Lower leg skin (tissue), 4 donors: ENCODE measurements around the gene DLX3. TPM values are rescaled to one million over a fixed set of nuclear protein-coding genes. Genes with fewer than 3 reads are reported as not detected.

Experiments used
- DNase-seq, 2 donors: peaks; one replicate each; pipeline ENCODE4 v3.0.0-alpha.2; 2019; ENCODE audit warnings: low spot score in 2 of 2
- H3K4me3 ChIP-seq: fragments of 200-600 bp; sonication (generic); 2 replicates; pipeline ENCODE4 v1.5.1; 2017; ENCODE audit warnings: mild to moderate bottlenecking, low read depth; ENCODE audit not compliant: poor library complexity, severe bottlenecking
- POLR2A ChIP-seq, 2 donors: fragments of 450-650 bp; IDR thresholded peaks; one replicate each; pipeline ENCODE4 v1.6.1; 2016 to 2017; ENCODE audit warnings: antibody characterized with exemption in 2 of 2, mild to moderate bottlenecking in 1 of 2, moderate library complexity in 1 of 2
- WGBS, 2 donors: methylation state at CpG; one replicate each; pipeline ENCODE4 v1.1.5; 2018; 5-methylcytosine and 5-hydroxymethylcytosine counted together
- intact Hi-C: fragments of 100-400 bp; cut with DNase I; formaldehyde crosslinking; loops from one replicate; pipeline ENCODE4 v1.15.0; 2023; ENCODE audit warnings: low total_unique reads
- total RNA-seq, 4 donors: library from RNA; depleted of rRNA; stranded (reverse); fragments of >200 nt; gene quantifications; one replicate each; pipeline ENCODE4 v1.1.0, GENCODE V29; 2016
- TF ChIP-seq, protein P1 (sequence below), 3 donors: fragments of 450-650 bp; IDR thresholded peaks; one replicate each; pipeline ENCODE4 v1.5.1; 2016; ENCODE audit warnings: antibody characterized with exemption in 3 of 3, mild to moderate bottlenecking in 3 of 3, moderate library complexity in 2 of 3

The DLX3 gene
- total RNA-seq, 4 donors from 2014 or later = 28.8 to 36.5 (median 29.9) TPM

DNA sequence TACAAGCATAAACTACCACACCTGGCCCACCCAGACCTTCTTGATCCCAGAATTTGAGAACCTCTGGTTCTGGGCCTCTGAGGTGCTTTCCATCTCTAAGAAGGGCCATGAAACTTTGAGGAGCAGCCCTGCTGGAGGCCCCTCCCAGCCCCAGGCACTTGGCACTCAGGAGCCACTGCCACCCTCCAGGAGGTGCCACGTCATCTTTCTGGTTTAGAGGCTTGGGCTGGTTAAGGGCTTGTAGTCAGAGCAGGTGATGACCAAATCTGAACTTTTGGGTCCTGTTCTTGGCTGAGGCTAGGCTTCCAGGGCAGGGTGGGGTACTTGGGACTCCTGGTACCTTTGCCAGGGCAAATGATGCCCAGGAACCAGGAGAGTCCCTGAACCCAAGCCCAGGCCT, 39.9 kb downstream of the DLX3 start:
- intact Hi-C loops = no loop called here
- 43 to 73% methylated on average over 1 of the region's 1 CpG for WGBS, 2 donors
- TF ChIP-seq POLR2A (IDR thresholded peaks at IDR 0.05) = no peak
- TF ChIP-seq, protein P1, sequence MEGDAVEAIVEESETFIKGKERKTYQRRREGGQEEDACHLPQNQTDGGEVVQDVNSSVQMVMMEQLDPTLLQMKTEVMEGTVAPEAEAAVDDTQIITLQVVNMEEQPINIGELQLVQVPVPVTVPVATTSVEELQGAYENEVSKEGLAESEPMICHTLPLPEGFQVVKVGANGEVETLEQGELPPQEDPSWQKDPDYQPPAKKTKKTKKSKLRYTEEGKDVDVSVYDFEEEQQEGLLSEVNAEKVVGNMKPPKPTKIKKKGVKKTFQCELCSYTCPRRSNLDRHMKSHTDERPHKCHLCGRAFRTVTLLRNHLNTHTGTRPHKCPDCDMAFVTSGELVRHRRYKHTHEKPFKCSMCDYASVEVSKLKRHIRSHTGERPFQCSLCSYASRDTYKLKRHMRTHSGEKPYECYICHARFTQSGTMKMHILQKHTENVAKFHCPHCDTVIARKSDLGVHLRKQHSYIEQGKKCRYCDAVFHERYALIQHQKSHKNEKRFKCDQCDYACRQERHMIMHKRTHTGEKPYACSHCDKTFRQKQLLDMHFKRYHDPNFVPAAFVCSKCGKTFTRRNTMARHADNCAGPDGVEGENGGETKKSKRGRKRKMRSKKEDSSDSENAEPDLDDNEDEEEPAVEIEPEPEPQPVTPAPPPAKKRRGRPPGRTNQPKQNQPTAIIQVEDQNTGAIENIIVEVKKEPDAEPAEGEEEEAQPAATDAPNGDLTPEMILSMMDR (IDR thresholded peaks at IDR 0.05) = no peak
- no peak for DNase-seq
- no peak overlapping the region for H3K4me3 ChIP-seq

DNA sequence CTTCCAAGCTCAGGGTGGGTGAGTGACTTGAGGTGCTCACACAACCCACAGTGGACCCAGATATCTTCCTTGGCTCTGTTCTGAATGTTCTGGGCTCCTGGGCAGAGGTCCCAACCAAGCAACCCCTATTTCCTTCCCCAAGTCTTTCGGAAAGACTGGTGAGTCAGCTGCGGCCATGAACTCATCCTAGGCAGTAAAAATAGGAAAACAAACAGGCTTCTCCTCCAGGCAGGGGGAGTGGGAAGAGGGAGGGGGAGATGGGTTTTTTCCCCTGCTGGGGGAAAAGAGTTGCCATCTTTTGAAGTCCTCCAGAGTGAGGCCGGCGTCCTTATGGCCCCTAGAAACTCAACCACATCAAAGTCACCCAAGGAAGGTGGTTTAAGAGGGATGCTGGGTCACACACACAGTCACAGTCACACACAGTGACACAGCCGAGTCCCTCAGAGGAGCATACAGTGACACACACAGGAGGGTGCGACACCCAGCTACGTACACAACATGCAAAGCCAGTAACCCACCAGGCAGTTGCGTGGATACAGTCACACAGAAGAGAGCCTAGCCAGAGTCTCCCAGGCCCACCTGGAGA, 42.0 kb downstream of the DLX3 start:
- WGBS, 2 donors = 66 to 73% methylated on average over 8 of the region's 8 CpGs
- no peak overlapping the region for H3K4me3 ChIP-seq
- intact Hi-C loops = loop anchor here (5.0 kb wide), 1 partner anchor 39 kb away; no protein-coding TSS in a partner anchor
- TF ChIP-seq, protein P1 (IDR thresholded peaks at IDR 0.05) = no peak
- TF ChIP-seq POLR2A (IDR thresholded peaks at IDR 0.05) = no peak
- no peak for DNase-seq

DNA sequence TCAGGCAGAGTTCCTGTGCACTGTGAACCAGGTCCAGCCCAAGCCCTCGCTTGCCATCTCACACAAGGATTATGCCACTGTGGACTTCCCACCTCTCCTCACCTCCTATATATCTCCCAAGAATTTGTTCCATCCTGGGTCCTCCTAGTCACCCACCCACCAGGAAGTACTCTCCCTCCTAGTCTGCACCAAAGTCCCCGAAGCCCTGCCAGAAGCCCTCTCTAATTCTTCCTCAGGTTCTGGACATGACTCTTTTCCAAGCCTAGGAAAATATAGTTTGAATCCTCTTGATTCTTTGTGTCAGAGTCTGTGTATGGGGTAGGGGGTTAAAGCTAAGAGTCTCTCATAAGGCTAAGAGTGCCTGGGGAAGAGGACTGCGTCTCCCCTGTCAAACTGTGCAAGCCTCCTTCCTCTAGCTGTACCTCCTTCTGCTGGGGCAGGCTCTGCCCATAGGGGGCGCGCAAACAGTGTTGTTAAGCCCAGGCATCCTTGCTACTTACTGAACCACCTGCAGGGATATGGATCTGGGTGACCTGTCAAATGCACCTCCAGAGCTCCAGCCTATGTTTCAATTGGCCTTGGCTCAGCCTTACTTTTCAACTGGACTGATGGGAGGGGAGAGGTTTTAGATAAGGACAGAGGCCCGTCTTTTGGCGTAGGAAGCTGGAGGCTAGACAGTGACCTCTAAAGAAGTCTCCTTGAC, 42.7 kb downstream of the DLX3 start:
- DNase-seq = peak; percentile 83 to 95
- H3K4me3 ChIP-seq = no peak overlapping the region
- WGBS, 2 donors = 42 to 47% methylated on average over 7 of the region's 7 CpGs
- intact Hi-C loops = loop anchor here (5.0 kb wide), 1 partner anchor 40 kb away; no protein-coding TSS in a partner anchor
- TF ChIP-seq, protein P1 (IDR thresholded peaks at IDR 0.05) = no peak
- TF ChIP-seq POLR2A (IDR thresholded peaks at IDR 0.05) = no peak

DNA sequence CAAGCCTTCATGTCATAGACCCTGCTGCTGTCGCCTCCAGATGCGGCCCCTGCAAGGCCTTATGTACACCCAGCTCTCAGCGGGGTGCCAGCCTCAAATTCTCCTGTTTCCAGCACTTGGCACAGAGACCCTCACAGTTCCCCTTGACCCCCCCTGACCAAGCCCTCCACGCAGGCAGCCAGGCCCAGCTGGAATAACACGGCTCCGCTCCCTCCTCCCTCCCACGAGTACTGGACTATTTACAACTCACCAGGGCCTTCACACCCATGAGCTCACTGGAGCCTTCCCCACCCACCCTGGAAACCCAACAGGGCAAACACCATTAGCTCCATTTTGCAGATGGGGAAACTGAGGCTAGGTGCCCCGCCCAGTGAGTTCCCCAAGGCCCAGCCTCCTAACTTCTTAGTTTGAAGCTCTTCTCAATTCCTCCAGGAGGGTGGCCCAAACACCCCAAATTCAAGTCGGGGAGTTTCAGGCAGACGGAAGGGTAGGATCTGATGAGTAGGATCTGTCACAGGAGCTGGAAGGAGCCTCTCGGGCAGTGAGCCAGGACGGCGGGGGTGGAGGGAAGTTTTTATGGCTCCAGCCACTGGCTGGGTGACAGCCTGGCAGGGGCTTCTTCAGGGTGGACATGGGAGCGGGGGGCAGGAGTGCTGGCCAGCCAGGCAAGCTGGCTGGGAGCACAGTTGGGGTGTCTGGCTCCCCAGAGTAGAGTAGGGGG, 43.5 kb downstream of the DLX3 start:
- TF ChIP-seq, protein P1 (IDR thresholded peaks at IDR 0.05) = no peak
- no peak for TF ChIP-seq POLR2A (IDR thresholded peaks at IDR 0.05)
- WGBS, 2 donors = 42 to 58% methylated on average over 14 of the region's 14 CpGs
- intact Hi-C loops = loop anchor here (5.0 kb wide), 1 partner anchor 41 kb away; no protein-coding TSS in a partner anchor
- no peak overlapping the region for H3K4me3 ChIP-seq
- DNase-seq = no peak

DNA sequence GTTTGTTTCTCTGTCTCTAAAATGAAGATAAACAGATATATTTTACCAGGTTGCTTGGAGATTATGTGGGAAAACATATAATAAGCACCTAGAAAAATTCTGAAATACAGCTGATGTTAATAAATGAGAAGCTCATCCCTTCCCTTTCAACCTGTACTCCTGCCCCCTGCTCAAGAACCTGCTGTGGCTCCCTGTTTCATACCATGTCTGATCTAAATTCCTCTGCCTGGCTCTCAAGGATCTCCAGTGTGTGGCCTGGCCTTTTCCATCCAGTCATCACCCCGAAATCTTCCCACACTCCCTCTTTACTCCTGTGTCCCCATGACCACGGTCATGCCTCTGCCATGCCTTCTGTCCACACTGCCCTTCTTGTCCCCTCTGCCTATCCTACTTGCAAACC, 45.4 kb downstream of the DLX3 start:
- TF ChIP-seq, protein P1 (IDR thresholded peaks at IDR 0.05) = no peak
- TF ChIP-seq POLR2A (IDR thresholded peaks at IDR 0.05) = no peak
- 78 to 84% methylated on average over 2 of the region's 2 CpGs for WGBS, 2 donors
- intact Hi-C loops = loop anchor here (5.0 kb wide), 1 partner anchor 43 kb away; no protein-coding TSS in a partner anchor
- H3K4me3 ChIP-seq = no peak overlapping the region
- DNase-seq = no peak
